Muscle of back (tissue), 11 donors: ENCODE data around the gene SP4. TPM values are rescaled to one million over a fixed set of nuclear protein-coding genes. Genes with fewer than 3 reads are reported as not detected.

Experiments
- DNase-seq, 3 donors: peaks; one replicate each; pipeline versions ENCODE4 v3.0.0 to v3.0.0-alpha.2; 2013
- polyA plus RNA-seq, 10 donors: library from polyadenylated mRNA; unstranded; fragments of 120-200 nt; gene quantifications; one replicate each; pipeline ENCODE4 v1.2.1, GENCODE V29; 2013; ENCODE audit not compliant: insufficient read length in 10 of 10

SP4 gene
- polyA plus RNA-seq, 10 donors: 4.5 to 8.1 (median 6.8) TPM

- DNase-seq: no peak
Observed at GRCh38 chr7:21443149-21443841, 15.4 kb downstream of the SP4 start.

- no peak for DNase-seq
Observed at GRCh38 chr7:21448974-21449373, 21.1 kb downstream of the SP4 start.

DNA sequence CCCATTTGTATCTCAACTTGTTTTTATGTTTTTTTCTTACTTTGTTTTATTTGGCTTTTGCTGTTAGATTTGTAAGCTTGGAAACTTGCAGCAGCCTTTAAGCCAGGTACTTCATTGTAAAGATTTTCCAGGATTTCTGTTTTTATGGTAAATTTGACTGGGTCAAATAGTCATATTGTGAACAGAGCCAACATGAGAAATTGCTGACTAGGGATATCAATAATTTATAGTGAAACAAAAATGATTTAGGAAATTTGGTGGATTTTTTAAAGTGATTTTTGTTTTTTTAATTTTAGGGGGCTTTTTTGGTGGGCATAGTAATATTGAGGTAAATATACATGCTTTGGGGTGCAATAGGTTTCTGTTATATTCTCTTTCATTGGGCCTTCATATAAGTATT is 22.2 kb downstream of the SP4 start:
- no peak for DNase-seq

- no peak for DNase-seq
Observed at GRCh38 chr7:21450941-21451340, 23.1 kb downstream of the SP4 start.

GRCh38 chr7:21454182-21454581 is 26.3 kb downstream of the SP4 start:
- no peak for DNase-seq

DNA sequence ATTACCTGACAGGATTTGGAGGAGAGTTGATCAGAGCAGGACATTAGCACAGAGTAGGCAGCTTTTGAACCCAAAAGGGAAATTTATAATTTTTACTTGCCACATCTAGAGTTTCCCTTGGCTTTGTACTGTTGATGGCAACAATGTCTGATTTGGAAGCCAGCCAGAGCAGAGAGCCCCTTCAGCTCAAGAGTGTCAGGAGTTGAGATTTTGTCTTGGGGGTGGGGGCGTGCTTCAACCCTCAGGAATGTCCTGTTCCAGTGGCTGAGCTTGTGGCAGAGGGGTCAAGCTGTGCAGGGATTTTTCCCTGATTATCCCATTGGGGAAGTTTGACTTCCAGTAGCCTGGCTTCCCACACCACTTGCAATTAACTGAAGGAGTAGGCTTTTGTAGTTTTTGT is 27.0 kb downstream of the SP4 start:
- no peak for DNase-seq

DNA sequence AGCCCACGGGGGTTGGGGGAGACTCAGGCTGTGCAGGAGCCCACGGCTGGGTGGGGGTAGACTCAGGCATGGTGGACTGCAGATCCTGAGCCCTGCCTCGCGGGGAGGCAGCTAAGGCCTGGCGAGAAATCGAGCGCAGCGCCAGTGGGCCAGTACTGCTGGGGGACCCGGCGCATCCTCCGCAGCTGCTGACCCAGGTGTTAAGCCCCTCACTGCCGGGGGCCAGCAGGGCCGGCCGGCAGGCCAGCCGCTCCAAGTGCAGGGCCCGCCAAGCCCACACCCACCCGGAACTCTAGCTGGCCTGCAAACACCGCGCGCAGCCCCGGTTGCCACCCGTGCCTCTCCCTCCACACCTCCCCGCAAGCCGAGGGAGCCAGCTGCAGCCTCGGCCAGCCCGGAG is 33.4 kb downstream of the SP4 start:
- DNase-seq: no peak

GRCh38 chr7:21462081-21462480 is 34.2 kb downstream of the SP4 start:
- DNase-seq: no peak

DNA sequence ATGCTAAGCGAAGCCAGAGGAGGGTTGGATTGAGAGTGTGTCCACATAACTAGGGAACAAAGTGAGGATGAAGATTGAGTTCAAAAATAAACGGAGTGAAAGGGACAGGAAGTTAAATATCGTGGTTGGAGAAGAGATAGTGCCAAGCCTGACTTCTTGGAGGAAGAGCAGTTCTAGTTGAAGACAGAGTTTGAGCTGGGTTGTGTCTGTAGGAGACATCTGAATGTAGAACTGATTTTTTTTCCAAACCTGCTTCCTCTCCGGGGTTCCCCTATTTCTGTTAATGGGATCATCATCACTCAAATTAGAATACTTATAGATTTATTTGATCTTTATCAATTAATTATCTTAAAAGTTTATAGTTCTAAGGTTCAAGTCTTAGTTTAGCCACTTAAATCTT is 35.6 kb downstream of the SP4 start:
- no peak for DNase-seq

GRCh38 chr7:21468969-21469368 is 41.1 kb downstream of the SP4 start:
- no peak for DNase-seq

GRCh38 chr7:21469894-21470293 is 42.0 kb downstream of the SP4 start:
- no peak for DNase-seq

DNA sequence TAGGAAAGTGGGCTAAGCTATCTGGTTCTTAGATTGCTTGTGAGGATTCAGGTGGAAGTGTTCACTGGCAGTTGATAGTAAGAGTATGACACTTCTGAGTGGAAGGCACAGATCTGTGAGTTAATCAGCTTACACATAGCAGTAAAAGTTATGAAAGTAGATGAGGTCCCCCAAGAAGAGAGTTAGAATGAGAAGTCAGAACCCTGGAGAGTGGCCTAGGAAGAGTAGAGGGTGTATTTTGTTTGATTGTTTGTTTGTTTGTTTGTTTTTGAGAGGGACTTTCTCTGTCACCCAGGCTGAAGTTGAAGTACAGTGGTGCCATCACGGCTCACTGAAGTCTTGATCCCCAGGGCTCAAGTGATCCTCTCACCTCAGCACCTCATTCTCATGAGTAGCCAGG is 44.1 kb downstream of the SP4 start:
- no peak for DNase-seq

DNA sequence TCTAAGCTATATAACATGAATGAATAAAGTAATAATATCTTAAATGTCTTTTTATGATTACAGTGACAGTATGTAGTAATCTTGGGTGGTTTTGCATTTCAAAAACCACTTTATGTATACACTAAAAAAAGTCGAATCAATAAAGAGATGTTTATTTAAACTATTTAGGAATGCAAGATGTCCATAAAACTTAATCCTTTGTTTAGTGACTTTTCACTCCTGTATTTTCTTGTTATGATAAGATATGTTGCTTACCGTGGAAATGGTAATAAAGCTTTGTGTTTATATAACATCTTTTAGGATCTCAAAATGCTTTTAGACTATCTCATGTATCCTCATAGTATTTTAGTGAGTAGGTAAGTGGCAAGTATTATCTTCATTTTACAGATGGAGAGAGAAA is 48.5 kb downstream of the SP4 start:
- DNase-seq: no peak

GRCh38 chr7:21480693-21481403 is 53.0 kb downstream of the SP4 start:
- DNase-seq: no peak

GRCh38 chr7:21486511-21486910 is 58.6 kb downstream of the SP4 start:
- DNase-seq: no peak

DNA sequence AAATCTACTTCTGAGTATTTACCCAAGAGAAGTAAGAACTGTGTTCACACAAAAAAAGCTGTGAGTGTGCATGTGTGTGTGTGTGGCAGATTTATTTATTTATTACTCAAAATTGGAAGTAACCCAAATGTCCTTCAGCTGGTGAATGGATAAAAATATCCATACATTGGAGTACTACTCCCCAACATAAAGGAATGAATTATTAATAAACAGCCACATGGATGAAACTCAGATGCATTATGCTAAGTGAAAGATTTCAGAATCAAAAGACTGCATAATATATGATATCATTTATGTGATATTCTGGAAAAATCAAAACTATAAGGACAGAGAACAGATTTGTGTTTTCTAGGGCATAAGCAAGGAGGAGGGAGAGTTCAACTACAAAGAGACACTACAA is 67.8 kb downstream of the SP4 start:
- DNase-seq: no peak

DNA sequence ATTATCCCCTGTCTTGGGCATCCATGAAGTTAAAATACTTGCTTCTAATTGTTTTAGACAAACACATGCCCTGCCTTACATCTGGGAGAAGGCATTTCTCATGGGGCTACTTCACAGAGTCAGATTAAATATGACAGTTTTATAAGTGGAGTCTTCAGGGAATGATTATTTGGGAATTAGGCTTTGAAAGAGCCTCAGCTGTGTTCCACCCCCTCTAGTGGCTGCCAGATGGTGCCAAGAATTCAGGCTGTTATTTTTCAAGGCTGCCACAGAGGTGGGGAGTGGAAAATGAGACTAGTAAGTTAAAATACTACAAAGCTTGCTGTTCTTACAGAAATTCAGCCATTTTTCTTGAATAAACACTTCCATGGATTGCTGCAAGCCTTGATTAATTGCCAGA is 69.2 kb downstream of the SP4 start:
- no peak for DNase-seq

- peak in 1 of 3 donors; percentile 41 for DNase-seq
Observed at GRCh38 chr7:21500117-21500832, 72.4 kb downstream of the SP4 start.

GRCh38 chr7:21504021-21504420 is 76.1 kb downstream of the SP4 start:
- no peak for DNase-seq

GRCh38 chr7:21507627-21508343 is 79.9 kb downstream of the SP4 start:
- DNase-seq: peak in 1 of 3 donors; percentile 10

- no peak for DNase-seq
Observed at GRCh38 chr7:21508538-21508937, 80.7 kb downstream of the SP4 start.

- DNase-seq: no peak
Observed at GRCh38 chr7:21514062-21514461, 86.2 kb downstream of the SP4 start.
